GM23248 (cell line): ENCODE results near the gene ATP2B2.

Experiments
- EZH2 ChIP-seq: fragments of 200-600 bp; sonication (generic); IDR thresholded peaks from 2 replicates; pipeline ENCODE4 v1.6.1; 2018; ENCODE audit warnings: antibody characterized with exemption, mild to moderate bottlenecking; ENCODE audit not compliant: insufficient read depth, poor library complexity, severe bottlenecking
- EZH2phosphoT487 ChIP-seq: fragments of 200-600 bp; sonication (generic); IDR thresholded peaks from 2 replicates; pipeline ENCODE4 v1.6.1; 2018; ENCODE audit warnings: antibody characterized with exemption, moderate library complexity, mild to moderate bottlenecking, low read depth; ENCODE audit not compliant: insufficient read depth

GRCh38 chr3:10416730-10417300 is 88.6 kb downstream of the ATP2B2 start:
- TF ChIP-seq EZH2 (no peak), EZH2phosphoT487 (no peak)
